HEK293T (cell line): ENCODE data around the gene CYP27C1.

Experiments used
- ARNT ChIP-seq: fragments of 450-650 bp; IDR thresholded peaks from 2 replicates; pipeline ENCODE4 v1.6.1; 2017; ENCODE audit warnings: mild to moderate bottlenecking
- BHLHE40 ChIP-seq: fragments of 450-650 bp; IDR thresholded peaks from 2 replicates; pipeline ENCODE4 v1.6.1; 2016; ENCODE audit warnings: mild to moderate bottlenecking, moderate library complexity, borderline replicate concordance
- ELF4 ChIP-seq: fragments of 450-650 bp; IDR thresholded peaks from 2 replicates; pipeline ENCODE4 v1.6.1; 2017; ENCODE audit warnings: antibody characterized with exemption
- FOXK2 ChIP-seq: fragments of 450-650 bp; IDR thresholded peaks from 2 replicates; pipeline ENCODE4 v1.6.1; 2016; ENCODE audit warnings: mild to moderate bottlenecking
- FOXM1 ChIP-seq: fragments of 450-650 bp; IDR thresholded peaks from 2 replicates; pipeline ENCODE4 v1.6.1; 2017; ENCODE audit warnings: mild to moderate bottlenecking, borderline replicate concordance
- HDGF ChIP-seq: fragments of 450-650 bp; IDR thresholded peaks from 2 replicates; pipeline ENCODE4 v1.6.1; 2017; ENCODE audit warnings: antibody characterized with exemption, borderline replicate concordance
- L3MBTL2 ChIP-seq: fragments of 450-650 bp; conservative IDR thresholded peaks from 2 replicates; pipeline ENCODE4 v1.6.1; 2016; ENCODE audit warnings: mild to moderate bottlenecking
- LEF1 ChIP-seq: fragments of 450-650 bp; IDR thresholded peaks from 2 replicates; pipeline ENCODE4 v1.6.1; 2017; ENCODE audit warnings: mild to moderate bottlenecking, borderline replicate concordance
- NFRKB ChIP-seq: fragments of 450-650 bp; IDR thresholded peaks from 2 replicates; pipeline ENCODE4 v1.6.1; 2016; ENCODE audit warnings: mild to moderate bottlenecking, moderate library complexity
- SP1 ChIP-seq: fragments of 450-650 bp; IDR thresholded peaks from 2 replicates; pipeline ENCODE4 v1.6.1; 2017
- SUZ12 ChIP-seq: fragments of 450-650 bp; IDR thresholded peaks from 2 replicates; pipeline ENCODE4 v1.6.1; 2016; ENCODE audit warnings: mild to moderate bottlenecking

- TF ChIP-seq NFRKB (no peak), L3MBTL2 (no peak), ARNT (no peak), FOXK2 (no peak), LEF1 (no peak), SP1 (no peak), BHLHE40 (no peak), SUZ12 (no peak), HDGF (no peak), ELF4 (no peak), FOXM1 (no peak)
Observed at GRCh38 chr2:127174640-127175039, 45.5 kb downstream of the CYP27C1 start.
